B cell (primary cell): ENCODE measurements around the gene ECT2.

Source experiments
- EZH2 ChIP-seq: IDR thresholded peaks from 2 replicates; pipeline ENCODE4 v1.6.1; 2012; ENCODE audit warnings: borderline replicate concordance, low read depth, mild to moderate bottlenecking, moderate library complexity, low read length; ENCODE audit not compliant: insufficient read depth, poor library complexity, severe bottlenecking
- TF ChIP-seq, protein P1 (sequence below): fragments of 200-600 bp; IDR thresholded peaks from one replicate; pipeline ENCODE4 v1.8.0; 2022; ENCODE audit warnings: antibody characterized with exemption, mild to moderate bottlenecking

GRCh38 chr3:172702256-172702655, 48.3 kb upstream of the ECT2 start:
- TF ChIP-seq, protein P1, sequence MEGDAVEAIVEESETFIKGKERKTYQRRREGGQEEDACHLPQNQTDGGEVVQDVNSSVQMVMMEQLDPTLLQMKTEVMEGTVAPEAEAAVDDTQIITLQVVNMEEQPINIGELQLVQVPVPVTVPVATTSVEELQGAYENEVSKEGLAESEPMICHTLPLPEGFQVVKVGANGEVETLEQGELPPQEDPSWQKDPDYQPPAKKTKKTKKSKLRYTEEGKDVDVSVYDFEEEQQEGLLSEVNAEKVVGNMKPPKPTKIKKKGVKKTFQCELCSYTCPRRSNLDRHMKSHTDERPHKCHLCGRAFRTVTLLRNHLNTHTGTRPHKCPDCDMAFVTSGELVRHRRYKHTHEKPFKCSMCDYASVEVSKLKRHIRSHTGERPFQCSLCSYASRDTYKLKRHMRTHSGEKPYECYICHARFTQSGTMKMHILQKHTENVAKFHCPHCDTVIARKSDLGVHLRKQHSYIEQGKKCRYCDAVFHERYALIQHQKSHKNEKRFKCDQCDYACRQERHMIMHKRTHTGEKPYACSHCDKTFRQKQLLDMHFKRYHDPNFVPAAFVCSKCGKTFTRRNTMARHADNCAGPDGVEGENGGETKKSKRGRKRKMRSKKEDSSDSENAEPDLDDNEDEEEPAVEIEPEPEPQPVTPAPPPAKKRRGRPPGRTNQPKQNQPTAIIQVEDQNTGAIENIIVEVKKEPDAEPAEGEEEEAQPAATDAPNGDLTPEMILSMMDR: no peak
- TF ChIP-seq EZH2: no peak
